ENCODE results near the gene SERGEF.
A peak's percentile ranks its signal among the peaks of the same experiment; 100 is the strongest.

Gene SERGEF

DNA sequence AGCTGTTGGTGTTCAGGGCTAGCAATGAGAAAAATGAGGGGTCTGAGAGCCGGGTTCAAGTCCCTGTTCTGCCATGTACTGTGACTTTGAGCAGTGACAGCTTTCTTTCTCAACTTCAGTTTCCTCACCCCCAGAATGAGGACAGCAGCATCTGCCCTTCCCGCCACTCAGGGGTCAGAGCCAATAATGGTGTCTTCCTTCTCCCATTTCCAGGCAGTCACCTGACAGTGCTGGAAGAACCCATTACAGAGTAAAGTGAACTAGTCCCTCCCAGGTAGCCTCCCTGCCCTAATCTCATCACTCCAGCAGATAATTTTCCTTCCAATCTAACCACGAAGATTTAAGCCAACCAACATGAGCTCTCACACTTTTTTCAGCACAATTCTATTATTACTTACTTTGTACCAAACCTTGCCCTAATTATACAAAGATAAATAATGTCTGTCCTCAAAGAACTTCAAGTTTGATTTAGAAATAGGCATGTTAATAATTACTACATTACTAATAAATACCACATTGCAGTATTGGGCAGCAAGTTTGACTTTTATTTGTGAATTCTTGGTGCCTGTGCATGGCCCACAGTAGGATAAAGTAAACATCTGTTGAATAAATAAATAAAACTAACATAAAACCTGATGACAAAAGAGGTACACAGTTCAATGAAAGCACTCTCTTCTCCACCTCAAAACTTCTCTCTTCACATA, 61.0 kb downstream of the SERGEF start:
- DNase-seq (ENCODE audit: low read depth): no peak

DNA sequence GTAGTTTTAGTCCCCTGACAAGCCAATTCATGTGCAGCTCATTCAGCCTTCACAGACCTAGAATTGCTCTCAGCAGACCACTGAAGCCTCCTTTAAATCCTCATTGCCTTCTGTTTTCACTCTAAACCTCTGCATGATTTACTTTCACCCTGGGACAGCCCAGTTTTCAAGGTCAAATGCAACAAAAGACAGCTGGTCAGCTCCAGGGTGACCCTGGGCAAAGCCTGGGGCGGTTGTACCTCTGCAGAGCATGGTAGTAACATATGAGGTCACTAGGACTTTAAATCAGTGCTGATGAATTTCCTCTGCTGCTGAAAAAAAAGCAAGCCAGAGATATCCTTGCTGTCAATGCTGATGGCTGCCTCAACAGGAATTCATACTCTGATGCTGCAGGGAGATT, 62.2 kb downstream of the SERGEF start:
- no peak for DNase-seq (ENCODE audit: low read depth)

DNA sequence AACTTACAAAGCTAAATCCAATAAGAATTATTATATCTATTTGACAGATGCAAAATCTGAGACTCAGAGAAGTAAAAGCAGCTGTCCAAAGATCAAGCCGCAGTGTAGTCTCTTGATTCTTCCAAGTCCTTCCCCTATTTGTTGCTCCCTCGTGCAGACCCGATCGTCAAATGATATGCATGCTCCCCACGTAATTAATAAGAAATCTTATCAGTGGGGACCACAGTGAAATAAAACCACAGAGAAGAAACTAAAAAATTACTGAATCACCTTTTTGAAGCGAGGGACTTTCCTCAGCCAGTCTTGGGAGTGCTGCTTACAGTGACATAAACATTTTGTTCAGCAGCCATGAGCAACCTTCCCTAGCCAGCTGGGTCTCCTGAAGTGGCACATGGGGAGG, 64.6 kb downstream of the SERGEF start:
- DNase-seq (ENCODE audit: low read depth): no peak

DNA sequence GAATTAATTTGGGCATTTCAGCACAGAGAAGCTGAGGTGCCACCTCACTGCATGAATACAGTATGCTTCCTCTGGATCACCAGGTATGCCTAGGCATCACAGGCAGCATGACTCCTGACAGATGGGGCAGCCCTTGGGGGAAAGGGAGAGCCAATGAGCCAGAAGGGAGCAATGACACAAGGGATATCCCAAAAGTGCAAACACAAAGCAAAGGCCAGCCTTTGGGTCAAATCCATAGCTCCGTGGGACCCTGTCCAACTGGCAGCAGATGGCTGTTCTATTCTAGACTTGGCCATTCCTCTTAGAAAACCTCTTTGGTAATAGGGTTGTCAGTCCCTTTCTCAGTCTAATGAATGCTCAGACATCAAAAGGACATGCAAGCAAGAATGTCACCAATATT, 73.3 kb downstream of the SERGEF start:
- no peak for DNase-seq (ENCODE audit: low read depth)

DNA sequence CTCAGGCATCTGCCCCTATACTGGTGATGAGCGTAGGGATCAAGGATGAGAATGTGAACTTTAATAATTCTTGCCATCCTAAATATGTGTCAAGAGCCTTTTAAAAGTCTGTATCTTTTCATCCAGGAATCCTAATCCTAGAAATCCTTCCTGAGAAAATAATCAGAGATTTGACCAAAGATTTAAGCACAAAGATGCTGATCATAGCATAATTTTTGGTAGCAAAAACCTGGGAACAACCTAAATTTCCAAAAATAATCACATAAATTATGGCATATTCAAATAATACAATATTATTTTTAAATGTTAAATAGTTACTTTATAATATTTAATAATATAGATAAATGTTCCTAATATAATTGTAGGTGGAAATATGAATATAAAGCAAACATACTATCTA, 76.1 kb downstream of the SERGEF start:
- no peak for DNase-seq (ENCODE audit: low read depth)

DNA sequence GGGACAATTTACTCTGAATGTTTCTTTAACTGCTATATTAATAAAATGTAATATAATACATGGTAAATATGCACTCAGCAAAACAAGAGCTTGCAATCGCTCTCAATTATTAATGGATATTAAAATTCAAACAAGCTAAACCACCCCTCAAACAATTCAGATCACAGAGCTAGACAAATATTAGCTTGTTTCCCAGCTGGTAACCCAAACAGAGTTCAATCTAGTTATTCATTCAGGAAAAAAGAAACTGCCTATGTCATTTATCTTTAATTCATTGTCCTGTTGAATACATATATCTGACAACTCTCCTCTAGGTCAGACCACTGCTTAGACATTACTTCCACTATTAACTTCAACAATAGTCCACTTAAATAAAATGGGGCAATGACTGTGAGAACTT, 78.7 kb downstream of the SERGEF start:
- DNase-seq (ENCODE audit: low read depth): no peak

DNA sequence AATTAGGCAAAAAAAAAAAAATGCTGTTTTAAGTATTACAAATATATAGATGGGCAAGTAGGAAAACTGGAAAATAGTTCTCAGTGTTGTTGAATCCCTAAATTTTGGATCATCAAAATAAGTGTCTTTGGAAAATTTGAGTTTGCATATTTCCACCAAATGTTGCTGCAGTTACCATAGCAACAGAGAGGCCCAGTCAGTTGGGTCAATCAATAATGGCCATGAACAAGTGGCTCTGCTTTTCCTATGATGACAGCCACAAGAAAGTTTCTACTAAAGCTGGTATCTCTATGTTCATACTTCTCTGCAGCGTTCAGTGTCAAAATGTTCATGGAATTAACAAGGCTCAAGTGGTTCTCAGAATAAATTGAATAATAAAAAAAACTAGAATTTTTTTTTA, 79.1 kb downstream of the SERGEF start:
- DNase-seq (ENCODE audit: low read depth): no peak

DNA sequence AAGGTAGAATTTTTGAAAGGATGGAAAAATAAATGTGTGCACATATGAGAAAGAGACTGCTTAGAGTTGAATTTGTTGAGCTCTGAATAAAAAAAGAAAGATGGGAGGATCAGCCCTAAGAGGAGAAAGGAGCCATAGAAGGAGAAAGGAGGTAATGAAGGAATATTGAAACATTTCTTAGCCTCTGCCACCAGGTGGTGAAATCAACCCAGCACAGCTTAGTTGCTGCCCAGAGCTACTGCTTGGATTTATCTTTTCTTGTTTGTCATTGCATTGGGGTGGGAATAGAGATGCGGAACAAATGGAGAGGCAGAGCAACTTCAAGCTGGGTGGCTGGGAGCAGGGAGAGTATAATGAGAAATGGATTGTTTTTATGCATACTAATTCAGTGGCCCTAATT, 80.4 kb downstream of the SERGEF start:
- no peak for DNase-seq (ENCODE audit: low read depth)

DNA sequence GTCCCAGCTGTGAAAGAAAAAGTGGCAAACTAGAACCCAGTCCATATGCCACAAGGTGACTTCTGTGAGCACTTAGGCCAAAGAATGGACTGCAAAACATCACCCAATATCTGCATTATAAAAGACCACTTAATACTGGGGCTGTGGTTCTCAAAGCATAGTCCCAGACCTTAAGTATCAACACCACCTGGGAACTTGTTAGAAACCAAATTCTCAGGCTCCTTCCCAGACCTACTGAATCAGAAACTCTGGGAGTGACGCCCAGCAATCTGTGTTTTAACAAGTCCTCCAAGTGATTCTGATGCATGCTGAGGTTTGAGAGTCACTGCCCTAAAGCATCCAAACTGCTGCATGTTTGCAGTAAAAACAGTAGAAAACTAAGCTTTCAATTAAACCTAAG, 81.3 kb downstream of the SERGEF start:
- DNase-seq (ENCODE audit: low read depth): no peak

DNA sequence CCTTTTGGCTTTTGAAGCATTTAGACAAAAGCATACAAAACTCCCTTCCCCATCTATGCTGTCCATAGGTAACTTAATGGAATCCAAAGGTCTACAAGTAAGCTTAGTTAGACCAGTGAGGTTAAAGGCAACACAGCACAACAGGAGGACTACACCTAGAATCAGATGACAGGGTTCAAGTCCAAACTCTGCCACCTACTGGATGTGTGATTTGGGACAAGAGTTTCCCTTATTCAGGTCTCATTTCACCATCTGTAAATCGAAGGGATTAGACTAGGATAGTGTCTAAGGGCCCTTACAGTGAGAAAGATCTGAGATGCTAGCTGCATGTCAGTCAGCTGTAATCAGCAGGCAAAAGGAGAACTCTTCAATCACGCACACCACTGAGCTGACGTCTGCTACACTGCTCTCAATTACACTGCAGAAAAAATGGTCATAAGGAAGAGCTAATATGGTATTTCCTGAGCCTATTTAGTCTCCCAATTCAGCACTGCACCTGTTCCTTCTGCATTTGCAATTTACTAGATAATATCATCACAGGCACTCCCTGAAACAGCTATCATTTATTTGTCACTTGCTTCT, 82.2 kb downstream of the SERGEF start:
- no peak for DNase-seq (ENCODE audit: low read depth)

DNA sequence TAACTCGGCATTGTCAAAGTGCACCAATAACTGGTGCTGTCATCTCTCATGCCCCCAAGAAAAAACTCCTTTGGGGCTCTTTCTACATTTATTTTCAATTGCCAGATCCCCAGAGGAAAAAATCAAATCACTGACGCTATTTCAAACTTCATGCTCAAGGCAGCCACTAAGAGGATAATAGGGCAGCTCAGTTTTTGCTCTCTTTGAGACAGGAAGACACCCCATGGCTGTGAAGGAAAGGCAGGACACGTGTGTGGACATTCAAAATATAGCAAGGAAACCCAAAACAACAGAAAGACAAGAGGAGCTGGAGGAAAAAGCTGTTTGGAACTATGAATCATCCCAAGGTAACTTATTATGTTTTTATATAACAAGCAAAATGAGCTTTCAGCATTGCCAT, 83.7 kb downstream of the SERGEF start:
- DNase-seq (ENCODE audit: low read depth): no peak

DNA sequence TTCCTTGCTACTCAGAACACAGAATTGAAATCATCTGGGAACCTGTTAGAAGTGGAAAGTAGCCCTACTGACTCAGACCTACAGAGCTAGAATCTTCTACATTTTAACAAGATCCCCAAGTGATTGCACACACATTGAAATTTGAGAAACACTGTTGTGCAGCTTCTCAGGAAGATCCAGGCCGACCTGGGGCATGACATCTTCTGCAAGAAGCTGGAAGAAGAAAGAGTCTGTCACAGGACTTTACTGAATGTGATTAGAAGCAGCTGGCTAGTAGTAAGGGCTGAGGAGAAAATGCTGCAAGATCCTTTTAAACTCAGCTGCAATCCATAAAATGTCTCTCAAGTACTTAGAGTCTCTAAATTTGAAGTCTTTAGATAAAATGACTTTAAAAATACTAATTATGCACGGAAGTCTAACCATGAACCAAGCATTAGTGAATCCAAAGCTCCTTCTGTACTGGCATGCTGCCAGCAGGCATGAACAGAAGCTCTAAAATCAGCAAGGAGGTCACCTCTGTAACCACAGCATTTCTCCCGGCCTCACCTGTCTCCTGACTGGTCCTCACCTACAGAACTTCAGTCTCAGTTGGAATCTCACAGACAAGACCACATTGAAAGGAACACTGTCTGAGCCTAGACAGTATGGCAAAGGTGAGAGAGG, 85.0 kb downstream of the SERGEF start:
- DNase-seq (ENCODE audit: low read depth): peak; percentile 43

DNA sequence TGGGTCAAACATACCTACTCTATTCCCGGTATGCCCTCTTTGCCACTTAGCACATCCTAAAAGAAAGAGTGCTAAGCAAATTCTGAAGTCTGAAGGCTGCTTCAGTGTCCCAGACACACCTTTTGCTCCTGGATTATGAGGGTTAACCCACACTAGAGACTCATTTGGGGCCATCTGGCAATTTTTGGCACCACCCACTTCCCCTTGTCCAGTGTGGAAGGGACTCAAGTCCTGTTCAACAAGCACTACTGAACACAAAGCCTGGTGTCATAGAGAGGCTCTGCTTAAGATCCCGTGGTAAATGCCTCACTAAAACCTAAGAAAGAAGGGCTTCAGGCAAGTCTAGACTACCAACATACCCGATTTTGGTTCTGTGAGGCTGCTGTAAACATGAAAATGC, 85.8 kb downstream of the SERGEF start:
- no peak for DNase-seq (ENCODE audit: low read depth)

DNA sequence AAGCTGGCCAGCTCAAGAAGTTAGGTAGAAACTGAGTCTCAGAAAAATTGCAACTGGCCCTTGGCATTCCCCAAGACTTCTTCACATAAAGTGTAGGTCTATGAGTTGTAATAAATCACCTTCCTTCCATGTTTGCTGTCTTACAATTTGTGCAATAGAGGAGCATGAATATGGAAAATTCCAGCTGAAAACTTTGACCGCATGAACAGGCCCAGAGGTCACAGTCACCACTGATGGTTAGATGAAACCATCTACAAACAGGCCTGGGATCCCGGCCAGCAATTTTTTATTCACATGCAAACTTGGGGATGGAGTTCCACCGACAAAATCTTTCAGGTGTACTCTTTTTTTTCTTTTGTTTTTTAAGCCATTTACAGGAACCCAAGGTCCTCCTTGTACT, 88.1 kb downstream of the SERGEF start:
- DNase-seq (ENCODE audit: low read depth): peak; percentile 3

DNA sequence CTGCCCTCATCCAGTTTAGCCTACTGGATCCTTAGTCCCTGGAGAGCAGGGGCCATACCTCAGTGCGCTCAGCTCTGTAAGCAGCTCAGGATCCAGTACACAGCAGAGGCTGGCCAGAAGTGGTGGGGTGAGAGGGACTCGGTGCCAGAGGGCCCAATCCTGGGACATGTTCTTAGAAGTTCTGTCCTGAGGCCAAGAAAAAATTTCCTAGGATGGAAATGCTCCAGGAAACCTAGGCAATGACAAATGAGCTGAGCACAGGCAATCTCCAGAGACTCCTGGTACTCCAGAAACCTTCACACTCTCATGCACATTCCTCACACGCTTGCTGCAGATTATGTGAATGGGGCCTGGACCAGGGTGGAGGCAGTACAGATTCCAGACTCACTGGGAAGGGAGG, 89.6 kb downstream of the SERGEF start:
- DNase-seq (ENCODE audit: low read depth): peak; percentile 31

DNA sequence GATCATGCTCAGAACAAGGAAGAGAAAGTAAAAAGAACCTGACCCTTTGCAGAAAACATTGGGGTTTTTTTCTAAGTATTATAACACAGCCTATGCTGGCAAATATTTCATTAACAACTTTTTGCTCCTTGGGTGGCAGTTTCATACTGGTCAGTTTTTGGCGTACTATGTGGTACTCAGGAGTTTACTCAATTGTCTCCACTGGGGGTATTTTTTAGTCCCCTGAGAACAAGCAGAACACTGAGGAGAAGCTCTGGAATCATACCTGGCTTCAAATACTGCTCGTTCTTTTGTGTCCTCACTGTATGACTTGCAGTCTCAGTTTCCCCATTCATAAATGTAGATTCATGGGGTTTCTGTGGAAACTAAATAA, 90.4 kb downstream of the SERGEF start:
- no peak for DNase-seq (ENCODE audit: low read depth)

DNA sequence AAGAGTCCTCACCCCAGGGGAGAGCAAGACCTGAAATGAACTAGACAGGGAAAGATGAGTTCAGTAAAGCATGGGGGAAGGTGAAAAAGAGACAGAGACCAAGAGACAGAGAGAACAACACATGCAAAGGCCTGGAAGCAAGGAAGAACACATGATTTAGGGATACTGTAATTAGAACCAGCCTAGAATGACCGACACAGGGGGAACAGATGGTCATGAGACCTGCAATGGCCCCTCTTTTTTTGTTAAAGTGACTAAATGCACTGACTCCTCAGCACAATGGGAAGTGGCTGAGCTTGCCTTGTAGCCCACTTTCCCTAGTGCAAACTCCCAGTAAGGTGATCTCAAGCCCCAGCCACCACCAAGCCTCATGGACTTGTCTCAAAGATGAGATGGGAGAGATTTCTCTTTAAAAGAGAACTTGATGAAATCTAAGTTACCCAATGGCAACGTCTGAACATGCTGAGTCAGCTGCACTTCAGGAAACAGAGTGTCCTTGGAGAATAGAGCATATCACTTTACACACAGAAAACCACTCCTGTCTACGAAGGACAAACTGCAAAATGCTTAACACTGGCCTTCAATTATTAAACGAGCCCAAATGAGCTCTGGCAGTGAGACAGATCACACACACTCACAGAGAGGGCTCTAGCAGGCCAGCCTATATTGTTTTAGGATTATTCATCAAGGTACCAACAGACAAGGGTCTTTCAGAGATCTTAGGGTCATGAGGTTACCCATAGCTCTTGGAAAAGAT, 91.0 kb downstream of the SERGEF start:
- peak; percentile 13 for DNase-seq (ENCODE audit: low read depth)

DNA sequence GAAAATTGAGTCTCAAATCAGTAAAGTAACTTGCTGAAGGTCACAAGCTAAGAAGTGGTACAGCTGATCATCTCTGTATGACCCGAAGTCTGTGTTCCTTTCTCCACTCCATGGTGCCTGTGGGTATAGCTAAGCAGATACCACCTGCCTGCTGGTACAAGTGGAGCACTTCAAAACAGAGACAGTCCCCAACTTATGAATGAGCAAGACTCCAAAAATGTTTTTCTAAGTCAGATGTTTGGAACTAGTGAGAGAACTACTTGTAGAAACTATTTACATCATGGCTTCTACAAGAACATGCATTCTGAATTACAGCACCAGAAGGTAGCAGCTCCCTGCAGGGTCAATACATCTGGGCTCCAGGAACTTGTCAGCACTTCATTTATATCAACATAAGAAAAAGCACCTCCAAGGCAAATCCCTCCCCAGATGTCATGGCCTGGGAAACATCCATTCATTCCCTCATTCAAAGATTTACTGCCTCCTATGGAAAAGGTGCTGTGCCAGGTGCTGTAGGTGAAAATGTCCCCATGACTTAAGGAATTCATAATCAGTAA, 94.7 kb downstream of the SERGEF start:
- DNase-seq (ENCODE audit: low read depth): no peak

DNA sequence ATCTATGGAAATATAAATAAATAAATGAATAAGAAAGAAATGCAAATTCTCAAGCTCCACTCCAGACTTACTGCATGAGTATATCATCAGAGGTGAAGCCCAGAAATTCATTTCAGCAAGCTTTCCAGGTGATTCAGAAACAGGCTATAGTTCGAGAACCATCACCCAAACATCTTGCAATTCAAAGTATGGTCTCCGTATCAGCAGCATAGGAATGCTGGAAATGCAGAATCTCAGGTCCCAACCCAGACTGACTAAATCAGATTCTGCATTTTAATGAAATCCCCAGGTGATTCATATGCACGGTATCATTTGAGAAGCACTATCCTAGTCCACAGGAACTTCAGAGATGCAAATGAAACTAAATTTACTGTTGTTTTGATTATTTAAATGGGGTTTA, 95.3 kb downstream of the SERGEF start:
- no peak for DNase-seq (ENCODE audit: low read depth)

DNA sequence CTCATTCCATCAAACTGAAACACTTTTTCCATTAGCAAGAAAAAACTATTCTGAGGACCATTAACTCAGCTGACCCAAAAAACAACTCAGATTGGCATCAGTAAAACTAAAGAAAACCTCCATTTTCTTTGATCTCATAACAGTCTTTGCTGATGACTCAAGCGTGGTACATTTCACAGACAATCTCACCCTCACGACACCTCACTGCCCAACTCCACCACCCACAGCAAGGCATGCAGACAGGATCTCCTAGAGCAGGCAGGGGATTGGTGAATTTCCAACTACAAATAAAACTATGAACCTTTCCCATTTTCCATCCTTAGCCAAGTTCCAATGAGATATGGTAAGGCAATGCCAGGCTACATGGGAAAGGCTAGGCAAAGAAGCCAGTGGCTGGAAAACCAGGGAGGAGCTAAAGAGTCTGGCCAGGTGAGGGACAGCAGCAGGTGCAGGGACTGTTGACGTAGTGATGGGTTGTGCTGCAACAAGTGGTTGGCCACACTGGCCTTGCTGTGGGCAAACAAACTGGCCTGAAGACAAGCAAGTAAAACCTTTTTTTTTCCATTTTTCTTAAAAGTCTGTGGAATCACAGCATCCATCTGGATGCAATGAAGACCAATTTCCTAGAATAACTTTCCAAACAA, 97.2 kb downstream of the SERGEF start:
- DNase-seq (ENCODE audit: low read depth): no peak

DNA sequence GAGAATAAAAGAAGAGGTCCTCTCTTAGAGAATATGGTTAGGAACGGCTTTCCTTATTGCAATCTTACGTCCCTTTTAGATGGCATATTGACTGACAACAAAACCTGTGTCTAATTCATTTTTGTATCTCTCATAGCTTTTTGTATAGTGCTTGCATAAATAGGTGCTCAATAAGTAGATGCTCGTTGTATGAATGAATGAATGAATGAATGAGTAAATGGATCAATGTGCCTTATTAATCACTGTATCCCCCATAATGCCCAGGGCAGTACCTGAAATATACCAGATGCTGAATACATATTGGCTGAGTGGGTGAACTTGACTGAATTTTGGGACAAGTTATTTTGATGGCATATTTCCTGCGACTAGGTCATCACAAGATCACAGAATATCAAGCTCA, 97.9 kb downstream of the SERGEF start:
- no peak for DNase-seq (ENCODE audit: low read depth)

DNA sequence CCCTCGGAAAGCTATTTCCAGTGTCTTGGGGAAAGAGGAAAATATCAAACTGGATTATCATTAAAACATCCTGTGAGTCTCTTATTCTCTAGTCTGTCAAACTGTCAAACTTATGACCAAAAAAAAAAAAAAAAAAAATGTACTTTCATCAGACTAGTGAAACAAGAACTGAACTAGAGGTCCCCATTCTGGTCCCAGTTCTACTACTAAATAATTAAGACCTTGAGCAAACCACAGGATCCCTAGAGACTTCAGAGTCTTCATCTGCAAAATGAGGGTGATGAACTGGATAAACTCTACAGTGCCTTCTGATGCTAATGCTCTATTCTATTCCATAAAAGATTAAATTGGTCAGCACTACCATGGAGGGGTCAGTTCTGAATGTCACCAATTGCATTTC, 105.8 kb downstream of the SERGEF start:
- DNase-seq (ENCODE audit: low read depth): no peak

All from GM04503 (cell line).